CD4-positive, alpha-beta T cell treated with Interleukin-10 for 1 hour (primary cell): ENCODE data around the gene TSEN15.
A peak's percentile ranks its signal among the peaks of the same experiment; 100 is the strongest.
"Not testable (repeated sequence)": the region's sequence is repeated elsewhere in the genome, so short reads cannot be mapped to it uniquely, and the experiment has no call there.

Experiments
- DNase-seq: peaks from one replicate; pipeline ENCODE4 v3.0.0-alpha.2; 2020

The TSEN15 gene

GRCh38 chr1:184059887-184060286 lies 8.4 kb downstream of the TSEN15 start:
- no peak for DNase-seq

GRCh38 chr1:184060316-184060715 lies 8.8 kb downstream of the TSEN15 start:
- DNase-seq = no peak

DNA sequence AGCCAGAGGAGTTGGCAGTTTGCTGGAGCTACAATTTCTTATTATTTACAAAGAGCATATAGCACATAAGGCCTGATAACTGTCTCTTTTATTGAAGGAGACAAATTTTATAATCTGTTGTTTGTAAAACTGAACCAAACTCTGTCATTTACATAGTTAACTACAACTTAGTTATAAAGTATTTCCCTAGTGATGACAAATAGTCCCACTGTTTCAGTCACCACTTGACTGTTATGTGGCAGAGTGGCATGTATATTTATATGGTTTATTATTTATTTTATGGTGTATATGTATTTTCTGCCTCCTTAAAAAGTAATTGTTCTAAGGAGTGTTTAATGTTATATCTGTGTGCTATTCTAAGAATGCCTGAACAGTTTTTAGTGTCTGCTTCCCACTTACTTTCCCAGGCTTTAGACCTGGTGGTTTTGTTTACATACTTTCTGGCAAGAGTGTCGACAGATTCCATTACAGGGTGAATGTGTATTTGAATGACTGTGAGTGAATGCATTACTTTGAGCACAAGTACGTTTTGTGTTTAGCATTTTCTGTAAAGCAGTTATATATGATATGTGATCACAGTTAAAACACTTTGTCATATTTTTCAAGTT lies 10.0 kb downstream of the TSEN15 start:
- DNase-seq = no peak

DNA sequence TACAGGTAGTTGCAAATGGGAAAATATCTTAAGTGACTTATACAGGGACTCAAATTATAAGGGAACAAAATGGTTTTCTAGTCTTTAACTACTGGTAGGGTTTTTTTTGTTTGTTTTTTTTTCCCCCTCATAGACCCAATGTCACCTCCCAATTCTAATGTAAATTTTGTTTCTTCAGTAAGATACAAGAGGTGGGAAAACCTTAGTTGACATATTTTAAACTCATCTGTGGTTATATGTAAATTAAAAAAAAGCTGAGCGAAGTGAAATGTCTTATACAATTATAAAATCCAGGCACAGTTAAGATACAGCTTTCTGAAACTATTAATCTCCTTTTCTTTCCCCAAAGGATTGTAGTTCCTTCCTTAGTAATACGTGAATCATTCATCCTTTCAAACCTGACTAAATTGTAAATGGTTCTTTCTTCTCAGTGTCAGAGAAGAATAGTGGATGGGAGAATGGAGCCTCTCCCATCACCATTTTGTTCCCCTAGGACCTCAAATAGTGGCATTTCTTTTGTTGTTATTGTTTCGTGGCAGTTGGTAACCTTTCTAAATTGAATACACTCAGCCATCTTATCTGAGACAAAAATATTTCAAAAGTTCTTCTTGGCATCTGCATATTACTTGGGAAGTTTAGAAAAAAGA lies 11.2 kb downstream of the TSEN15 start:
- DNase-seq = no peak

DNA sequence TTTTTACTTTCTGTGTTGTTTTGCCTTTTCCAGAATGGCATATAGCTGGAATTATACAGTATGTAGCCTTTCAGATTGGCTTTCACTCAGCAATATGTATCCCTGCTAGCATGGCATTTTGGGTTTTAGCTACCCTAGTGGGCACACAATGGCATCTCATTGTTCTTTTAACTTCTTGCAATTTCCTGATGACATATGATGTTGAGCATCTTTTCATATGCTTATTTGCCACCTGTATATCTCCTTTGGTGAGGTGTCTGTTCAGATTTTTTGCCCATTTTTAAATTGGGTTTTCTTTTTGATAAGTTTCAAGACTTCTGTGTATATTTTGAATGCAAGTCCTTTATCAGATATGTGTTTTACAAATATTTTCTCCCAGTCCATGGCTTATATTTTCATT lies 14.0 kb downstream of the TSEN15 start:
- DNase-seq = no peak

DNA sequence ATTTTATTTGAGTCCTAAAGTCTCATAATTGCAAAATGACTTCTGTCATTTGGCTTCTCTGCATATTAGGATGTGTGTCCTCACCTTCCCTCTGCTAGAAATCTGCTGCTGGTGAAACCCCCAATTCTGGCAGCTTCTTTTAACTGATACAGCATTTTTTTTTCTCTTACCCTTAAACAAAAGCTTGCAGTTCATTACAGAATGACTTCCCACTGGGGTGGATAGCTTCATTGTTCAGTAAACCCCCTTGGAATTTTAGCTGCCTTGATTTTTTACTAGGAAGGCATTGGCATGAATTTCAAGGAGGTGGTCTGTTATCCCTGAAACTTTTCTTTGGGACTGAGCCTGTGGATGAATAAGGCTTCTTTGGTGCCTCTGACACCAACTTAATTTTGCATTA lies 16.8 kb downstream of the TSEN15 start:
- DNase-seq = no peak

- no peak for DNase-seq
These were observed 18.1 kb downstream of the TSEN15 start for GRCh38 chr1:184069675-184070074.

GRCh38 chr1:184072376-184072775 lies 20.8 kb downstream of the TSEN15 start:
- no peak for DNase-seq

- no peak for DNase-seq
These were observed 22.9 kb downstream of the TSEN15 start for GRCh38 chr1:184074383-184074782.

DNA sequence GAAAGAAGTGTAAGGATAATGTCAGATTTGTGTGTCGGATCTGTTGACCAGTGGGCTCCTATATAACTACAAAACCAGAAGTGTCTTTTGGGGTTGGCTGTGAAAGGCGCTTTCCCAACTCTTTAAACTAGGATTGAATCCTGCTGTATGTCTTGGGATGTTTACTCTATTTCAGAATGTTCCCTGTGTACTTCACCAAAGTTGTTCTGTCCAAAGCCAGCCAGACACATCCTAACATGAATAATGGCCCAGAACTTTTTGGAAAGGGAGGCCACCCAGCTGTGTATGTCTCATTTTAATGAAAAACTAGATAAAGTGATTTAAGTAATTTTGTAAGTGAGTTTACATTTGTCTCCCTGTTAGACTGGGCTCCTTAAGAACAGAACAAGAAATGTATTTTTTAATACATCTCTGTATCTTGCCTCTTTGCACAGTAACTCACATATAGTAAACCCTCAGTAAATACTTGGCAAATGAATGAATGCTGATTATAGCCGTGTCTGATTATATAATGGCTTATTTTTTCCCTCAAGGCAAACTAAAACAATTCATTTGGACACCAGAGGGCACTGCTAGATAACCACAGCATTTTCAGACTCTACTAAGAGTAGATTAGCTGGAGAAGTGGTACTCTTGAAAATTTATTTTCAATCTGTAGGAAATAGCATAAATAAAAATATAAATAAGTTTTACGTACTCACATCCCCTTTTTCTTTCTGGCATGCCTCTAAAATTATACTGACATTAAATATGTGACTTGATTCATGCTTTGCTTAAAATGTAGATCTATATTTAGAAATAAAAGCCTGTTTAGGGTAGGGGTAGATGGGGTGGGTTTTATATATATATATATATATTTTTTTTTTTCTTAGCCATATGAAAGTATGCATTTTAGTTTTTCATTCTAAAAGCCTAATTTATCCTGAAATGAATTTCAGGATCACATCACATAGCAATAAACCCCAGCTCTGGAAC lies 23.8 kb downstream of the TSEN15 start:
- DNase-seq = peak; percentile 46

DNA sequence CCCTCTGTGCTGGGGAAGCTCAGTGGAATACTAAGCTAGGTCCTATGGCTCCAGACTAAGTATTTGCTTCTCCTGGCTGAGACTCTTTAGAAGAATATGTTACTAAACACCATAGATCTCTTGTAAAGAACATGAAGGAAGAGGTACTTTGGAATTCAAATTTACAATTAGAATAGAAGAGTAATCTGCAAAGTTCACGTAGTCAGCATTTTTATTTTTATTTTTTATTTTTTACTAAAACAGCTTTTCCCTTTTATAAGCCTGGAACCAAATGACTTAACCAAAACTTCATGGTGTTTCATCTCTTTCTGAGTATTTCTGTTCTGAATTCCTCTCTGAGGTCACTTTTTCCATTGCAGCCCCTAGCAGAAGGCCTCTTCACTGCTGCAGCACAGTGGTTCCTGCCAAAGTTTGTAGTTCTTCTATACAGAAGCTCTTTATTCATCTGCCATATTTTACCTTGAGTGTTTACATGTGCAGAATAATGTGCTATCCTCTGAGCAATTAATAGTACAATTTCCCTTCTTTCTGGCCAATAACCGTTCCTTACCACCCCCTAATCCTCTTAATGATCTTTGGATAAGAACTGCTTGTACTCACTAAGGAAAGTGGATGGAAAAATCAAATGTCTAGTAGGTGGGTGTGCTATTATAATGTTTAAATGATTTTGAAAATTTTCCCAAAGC lies 27.2 kb downstream of the TSEN15 start:
- DNase-seq = no peak

DNA sequence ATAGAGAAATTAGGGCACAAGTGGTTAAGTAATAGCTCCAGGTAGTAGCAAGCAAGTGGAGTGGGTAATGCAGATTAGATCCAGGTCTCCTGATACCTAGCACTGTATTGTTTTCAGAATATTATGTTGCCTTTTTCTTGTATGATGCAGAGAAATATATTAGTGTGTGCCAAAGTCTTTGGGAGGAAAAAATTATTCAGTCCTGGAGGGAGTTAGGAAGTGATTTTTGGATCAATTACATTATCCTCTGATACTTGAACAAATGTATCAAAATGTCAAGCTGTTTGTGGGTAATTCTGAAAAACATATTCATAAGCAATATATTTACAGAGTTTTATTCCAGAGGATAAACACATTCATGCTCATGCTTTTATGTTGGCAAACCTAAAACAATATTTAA lies 28.8 kb downstream of the TSEN15 start:
- DNase-seq = no peak

DNA sequence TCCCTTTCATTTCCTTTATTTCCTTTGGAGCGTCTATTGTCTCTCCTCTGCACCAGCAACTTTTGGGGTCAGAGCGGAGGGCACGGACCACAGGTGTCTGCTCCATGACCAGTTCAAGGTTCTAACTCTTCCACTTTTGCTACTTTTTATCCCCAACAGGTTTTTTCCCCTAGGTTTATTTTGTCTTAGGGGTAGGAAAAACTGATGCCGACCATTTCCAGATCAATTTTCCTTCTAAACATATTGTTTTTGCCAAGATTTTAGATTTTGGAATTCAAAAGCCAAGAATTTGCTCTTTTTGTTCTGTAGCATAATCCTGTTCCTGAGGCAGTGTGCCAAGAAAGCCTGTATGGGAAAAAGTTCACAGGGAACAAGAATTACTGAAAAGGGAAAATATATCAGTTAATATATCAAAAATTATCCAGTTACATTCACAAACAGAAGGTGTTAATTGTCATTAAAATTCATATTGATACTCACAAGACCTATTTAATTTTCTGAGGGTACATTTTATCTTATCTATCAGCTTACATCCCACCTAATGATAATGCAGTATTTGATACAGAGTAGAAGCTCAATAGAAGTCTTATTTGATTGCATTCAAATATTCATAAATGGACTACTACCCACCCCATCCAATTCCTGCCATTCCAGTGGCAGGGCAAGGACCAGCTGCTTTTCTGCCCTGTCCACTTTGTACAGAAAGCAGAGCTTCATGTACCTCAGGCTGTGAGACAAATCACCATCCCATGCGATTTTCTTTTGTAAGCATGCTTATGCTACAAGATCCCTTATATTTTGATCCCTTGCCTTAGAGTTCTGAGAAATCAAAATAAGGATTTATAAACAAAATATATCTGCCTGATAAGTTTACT lies 31.2 kb downstream of the TSEN15 start:
- no peak for DNase-seq

DNA sequence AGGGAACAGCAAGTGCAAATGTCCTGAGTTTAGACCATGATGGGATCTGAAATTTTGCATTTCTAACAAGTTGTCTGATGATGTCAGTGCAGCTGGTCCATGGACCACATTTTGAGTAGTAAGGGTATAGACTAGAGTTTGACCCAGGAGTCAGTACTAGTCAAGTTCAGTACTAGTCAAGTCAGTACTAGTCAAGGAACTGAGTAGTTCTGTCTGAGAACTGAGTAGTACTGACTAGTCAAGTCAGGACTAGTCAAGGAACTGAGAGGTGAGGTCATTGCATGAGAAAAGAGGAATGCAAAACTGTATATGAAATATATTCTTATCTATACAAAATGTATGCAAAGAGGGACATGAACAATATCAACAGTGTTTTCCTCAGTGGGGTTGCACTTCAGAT lies 34.1 kb downstream of the TSEN15 start:
- no peak for DNase-seq

GRCh38 chr1:184088037-184088436 lies 36.5 kb downstream of the TSEN15 start:
- no peak for DNase-seq

GRCh38 chr1:184093071-184093470 lies 41.5 kb downstream of the TSEN15 start:
- no peak for DNase-seq

DNA sequence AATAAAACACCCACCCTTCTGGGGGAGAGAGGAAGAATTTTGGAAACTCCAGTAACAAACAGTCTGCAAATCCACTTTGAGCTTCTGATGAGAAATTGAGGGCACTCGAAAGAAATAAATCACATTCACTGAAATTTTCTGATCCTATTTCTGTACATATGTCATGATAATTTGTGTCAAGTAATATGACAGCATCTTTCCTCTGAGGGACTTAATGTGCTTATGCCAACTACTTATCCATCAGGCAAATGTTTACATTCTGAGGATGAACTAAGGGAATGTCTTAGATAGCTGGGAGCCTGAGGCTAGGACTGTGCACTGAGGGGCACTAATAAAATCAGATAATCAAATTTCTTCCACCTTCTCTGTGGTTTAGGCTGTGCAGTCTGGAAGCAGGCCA lies 44.5 kb downstream of the TSEN15 start:
- no peak for DNase-seq

GRCh38 chr1:184096580-184096979 lies 45.0 kb downstream of the TSEN15 start:
- not testable (repeated sequence) for DNase-seq

GRCh38 chr1:184101141-184101540 lies 49.6 kb downstream of the TSEN15 start:
- DNase-seq = no peak

GRCh38 chr1:184101571-184101970 lies 50.0 kb downstream of the TSEN15 start:
- no peak for DNase-seq

GRCh38 chr1:184110272-184111204 lies 59.0 kb downstream of the TSEN15 start:
- peak; percentile 24 for DNase-seq
